Skeletal muscle satellite cell (primary cell): Measurements from ENCODE around the gene WNT5B.

ENCODE experiments used
- H3K27me3 ChIP-seq: 2 replicates; pipeline ENCODE4 v1.7.0; 2013; ENCODE audit warnings: low read length; ENCODE audit not compliant: control insufficient read depth, insufficient read depth
- H3K36me3 ChIP-seq: 2 replicates; pipeline ENCODE4 v1.7.0; 2013; ENCODE audit warnings: mild to moderate bottlenecking, control low read depth, low read length; ENCODE audit not compliant: insufficient read depth
- H3K4me1 ChIP-seq: 2 replicates; pipeline ENCODE4 v1.7.0; 2013; ENCODE audit warnings: low read length; ENCODE audit not compliant: control insufficient read depth, insufficient read depth
- H3K4me2 ChIP-seq: 2 replicates; pipeline ENCODE4 v1.7.0; 2013; ENCODE audit warnings: mild to moderate bottlenecking, low read length
- H3K4me3 ChIP-seq: 2 replicates; pipeline ENCODE4 v1.7.0; 2013; ENCODE audit warnings: low read length
- H3K9ac ChIP-seq: 2 replicates; pipeline ENCODE4 v1.7.0; 2013; ENCODE audit warnings: mild to moderate bottlenecking, low read depth, low read length, moderate library complexity
- H3K9me3 ChIP-seq: replicated peaks from 2 replicates; pipeline ENCODE4 v1.7.0; 2013; ENCODE audit warnings: mild to moderate bottlenecking, control low read depth, low read length

Gene WNT5B

GRCh38 chr12:1645819-1646218 lies 16.8 kb downstream of the WNT5B start:
- Histone ChIP-seq H3K4me1 (peaks cover 8% of the 10 kb centered on the region), H3K9me3 (no peaks in the 10 kb centered on the region), H3K4me2 (no peak overlapping the region), H3K36me3 (peaks cover 49% of the 10 kb centered on the region), H3K27me3 (no peaks in the 10 kb centered on the region), H3K9ac (no peak overlapping the region), H3K4me3 (no peak overlapping the region)

GRCh38 chr12:1646569-1647284 lies 17.7 kb downstream of the WNT5B start:
- no peak overlapping the region for H3K4me2 ChIP-seq
- peaks cover 55% of the 10 kb centered on the region for H3K36me3 ChIP-seq
- H3K9ac ChIP-seq = no peak overlapping the region
- peaks cover 8% of the 10 kb centered on the region for H3K4me1 ChIP-seq
- H3K4me3 ChIP-seq = no peak overlapping the region
- no peaks in the 10 kb centered on the region for H3K27me3 ChIP-seq
- no peaks in the 10 kb centered on the region for H3K9me3 ChIP-seq

GRCh38 chr12:1647285-1647669 lies 18.2 kb downstream of the WNT5B start:
- H3K9ac ChIP-seq = no peak overlapping the region
- peaks cover 52% of the 10 kb centered on the region for H3K36me3 ChIP-seq
- H3K4me3 ChIP-seq = no peak overlapping the region
- H3K9me3 ChIP-seq = no peaks in the 10 kb centered on the region
- no peak overlapping the region for H3K4me2 ChIP-seq
- peaks cover 8% of the 10 kb centered on the region for H3K4me1 ChIP-seq
- no peaks in the 10 kb centered on the region for H3K27me3 ChIP-seq

GRCh38 chr12:1650260-1650977 lies 21.4 kb downstream of the WNT5B start:
- Histone ChIP-seq H3K4me3 (no peak overlapping the region), H3K36me3 (peaks cover 57% of the 10 kb centered on the region), H3K27me3 (no peaks in the 10 kb centered on the region), H3K9ac (no peak overlapping the region), H3K4me2 (no peak overlapping the region), H3K4me1 (no peaks in the 10 kb centered on the region), H3K9me3 (no peaks in the 10 kb centered on the region)

GRCh38 chr12:1650978-1651361 lies 21.9 kb downstream of the WNT5B start:
- no peaks in the 10 kb centered on the region for H3K9me3 ChIP-seq
- H3K9ac ChIP-seq = no peak overlapping the region
- peaks cover 51% of the 10 kb centered on the region for H3K36me3 ChIP-seq
- H3K4me3 ChIP-seq = no peak overlapping the region
- H3K4me2 ChIP-seq = no peak overlapping the region
- no peaks in the 10 kb centered on the region for H3K27me3 ChIP-seq
- H3K4me1 ChIP-seq = no peaks in the 10 kb centered on the region

- Histone ChIP-seq H3K9ac (no peak overlapping the region), H3K9me3 (no peaks in the 10 kb centered on the region), H3K4me3 (no peak overlapping the region), H3K27me3 (no peaks in the 10 kb centered on the region), H3K4me2 (no peak overlapping the region), H3K36me3 (peaks cover 42% of the 10 kb centered on the region), H3K4me1 (no peaks in the 10 kb centered on the region)
These were observed 22.9 kb downstream of the WNT5B start for GRCh38 chr12:1651946-1652345.

- Histone ChIP-seq H3K9ac (no peak overlapping the region), H3K4me2 (no peak overlapping the region), H3K36me3 (peaks cover 18% of the 10 kb centered on the region), H3K9me3 (no peaks in the 10 kb centered on the region), H3K27me3 (no peaks in the 10 kb centered on the region), H3K4me1 (no peaks in the 10 kb centered on the region), H3K4me3 (no peak overlapping the region)
These were observed 26.3 kb downstream of the WNT5B start for GRCh38 chr12:1655225-1655788.

GRCh38 chr12:1656902-1657301 lies 27.9 kb downstream of the WNT5B start:
- Histone ChIP-seq H3K9me3 (no peaks in the 10 kb centered on the region), H3K4me1 (no peaks in the 10 kb centered on the region), H3K36me3 (peaks cover 7% of the 10 kb centered on the region), H3K4me2 (no peak overlapping the region), H3K4me3 (no peak overlapping the region), H3K9ac (no peak overlapping the region), H3K27me3 (no peaks in the 10 kb centered on the region)

- H3K36me3 ChIP-seq = peaks cover 7% of the 10 kb centered on the region
- H3K4me3 ChIP-seq = no peak overlapping the region
- no peaks in the 10 kb centered on the region for H3K9me3 ChIP-seq
- no peaks in the 10 kb centered on the region for H3K4me1 ChIP-seq
- no peak overlapping the region for H3K4me2 ChIP-seq
- H3K27me3 ChIP-seq = no peaks in the 10 kb centered on the region
- H3K9ac ChIP-seq = no peak overlapping the region
These were observed 28.7 kb downstream of the WNT5B start for GRCh38 chr12:1657688-1658087.

GRCh38 chr12:1660304-1661187 lies 31.5 kb downstream of the WNT5B start:
- Histone ChIP-seq H3K4me3 (no peak overlapping the region), H3K4me1 (no peaks in the 10 kb centered on the region), H3K36me3 (no peaks in the 10 kb centered on the region), H3K9me3 (no peaks in the 10 kb centered on the region), H3K9ac (no peak overlapping the region), H3K27me3 (no peaks in the 10 kb centered on the region), H3K4me2 (no peak overlapping the region)
